ENCODE measurements around the gene TWIST2. TPM values are rescaled to one million over a fixed set of nuclear protein-coding genes. Genes with fewer than 3 reads are reported as not detected.

The TWIST2 gene
- total RNA-seq, 3 donors from 2014 or later = 1.1 to 13.4 (median 3.1) TPM

GRCh38 chr2:238908960-238909951 is 61.4 kb downstream of the TWIST2 start:
- intact Hi-C loops (cut with DNase I, micrococcal nuclease) = no loop called here
- peak; percentile 40 for ATAC-seq
- no peak overlapping the region for H3K4me3 ChIP-seq
- no peak for TF ChIP-seq CTCF (IDR thresholded peaks at IDR 0.05)
- H3K4me1 ChIP-seq (ENCODE audit: low read depth) = no peaks in the 10 kb centered on the region
- H3K9me3 ChIP-seq = no peaks in the 10 kb centered on the region
- DNase-seq = peak in 1 of 3 donors; percentile 52
- no peaks in the 10 kb centered on the region for H3K36me3 ChIP-seq (ENCODE audit: low read depth)

GRCh38 chr2:238910751-238911351 is 63.0 kb downstream of the TWIST2 start:
- ATAC-seq = peak; percentile 33
- Histone ChIP-seq H3K4me3 (no peak overlapping the region), H3K36me3 (ENCODE audit: low read depth) (no peaks in the 10 kb centered on the region), H3K4me1 (ENCODE audit: low read depth) (no peaks in the 10 kb centered on the region), H3K9me3 (no peaks in the 10 kb centered on the region)
- intact Hi-C loops (cut with DNase I, micrococcal nuclease) = no loop called here
- TF ChIP-seq CTCF (IDR thresholded peaks at IDR 0.05) = no peak
- peak in 1 of 3 donors; percentile 30 for DNase-seq

GRCh38 chr2:238911376-238912227 is 63.7 kb downstream of the TWIST2 start:
- Histone ChIP-seq H3K4me1 (ENCODE audit: low read depth) (no peaks in the 10 kb centered on the region), H3K36me3 (ENCODE audit: low read depth) (no peaks in the 10 kb centered on the region), H3K4me3 (no peak overlapping the region), H3K9me3 (no peaks in the 10 kb centered on the region)
- DNase-seq (no peak), ATAC-seq (no peak)
- no peak for TF ChIP-seq CTCF (IDR thresholded peaks at IDR 0.05)
- intact Hi-C loops (cut with DNase I, micrococcal nuclease) = no loop called here

GRCh38 chr2:238912228-238912915 is 64.5 kb downstream of the TWIST2 start:
- no peak for TF ChIP-seq CTCF (IDR thresholded peaks at IDR 0.05)
- ATAC-seq = no peak

More at GRCh38 chr2:238912228-238912915, 64.5 kb downstream of the TWIST2 start:
- H3K36me3 ChIP-seq (ENCODE audit: low read depth) = no peaks in the 10 kb centered on the region
- intact Hi-C loops (cut with DNase I, micrococcal nuclease) = no loop called here
- H3K4me1 ChIP-seq (ENCODE audit: low read depth) = no peaks in the 10 kb centered on the region
- no peak overlapping the region for H3K4me3 ChIP-seq
- H3K9me3 ChIP-seq = no peaks in the 10 kb centered on the region
- no peak for DNase-seq

All from mucosa of descending colon (tissue), 3 donors.